SKM-1 (cell line): ENCODE data around the gene FMO4.
"Not testable (repeated sequence)": the region's sequence is repeated elsewhere in the genome, so short reads cannot be mapped to it uniquely, and the experiment has no call there.

Source experiments
- DNase-seq: peaks from one replicate; lab custom pipeline; 2025; ENCODE audit not compliant: unreplicated experiment; lab: John Stamatoyannopoulos, UW

The FMO4 gene

DNA sequence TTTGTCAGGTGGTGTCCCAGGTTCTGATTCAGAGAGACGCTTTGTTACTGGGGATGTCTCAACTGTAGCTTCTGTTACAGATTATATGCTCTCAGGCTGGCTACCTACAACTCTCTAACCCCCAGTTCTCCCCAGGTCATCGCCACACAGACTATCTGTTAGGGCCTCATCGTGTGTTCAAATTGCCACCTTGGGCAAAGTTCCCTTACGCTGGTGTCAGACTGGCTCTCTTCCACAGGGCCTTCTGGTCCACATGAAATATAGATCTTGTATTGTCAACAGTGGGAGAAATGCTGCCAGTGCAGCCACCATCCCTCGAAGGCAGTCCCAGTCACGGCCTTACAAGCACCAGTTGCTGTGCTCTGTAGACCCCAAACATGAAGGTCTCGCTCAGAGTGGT, 15.3 kb downstream of the FMO4 start:
- DNase-seq = no peak

- no peak for DNase-seq
Measured at GRCh38 chr1:171334024-171334640, 20.1 kb downstream of the FMO4 start.

DNA sequence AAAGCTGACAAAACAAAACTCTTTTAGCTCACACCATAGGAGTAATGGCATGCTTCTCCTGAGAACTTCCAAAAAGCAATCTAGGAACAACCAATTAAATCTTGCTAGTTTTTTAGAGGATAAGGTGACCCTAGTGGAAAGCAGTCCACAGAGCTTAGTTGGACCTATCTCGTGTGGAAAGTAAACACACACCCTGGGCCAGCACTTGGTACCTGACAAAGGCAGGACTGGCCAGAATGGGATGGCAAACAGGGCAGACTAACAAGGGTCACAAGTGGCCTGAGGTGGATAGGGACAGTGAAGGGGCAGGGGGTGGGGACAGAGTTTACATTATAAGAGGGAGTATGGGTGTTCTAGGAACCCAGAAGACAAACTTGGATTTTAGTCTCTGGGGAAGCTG, 22.0 kb downstream of the FMO4 start:
- DNase-seq = no peak

DNA sequence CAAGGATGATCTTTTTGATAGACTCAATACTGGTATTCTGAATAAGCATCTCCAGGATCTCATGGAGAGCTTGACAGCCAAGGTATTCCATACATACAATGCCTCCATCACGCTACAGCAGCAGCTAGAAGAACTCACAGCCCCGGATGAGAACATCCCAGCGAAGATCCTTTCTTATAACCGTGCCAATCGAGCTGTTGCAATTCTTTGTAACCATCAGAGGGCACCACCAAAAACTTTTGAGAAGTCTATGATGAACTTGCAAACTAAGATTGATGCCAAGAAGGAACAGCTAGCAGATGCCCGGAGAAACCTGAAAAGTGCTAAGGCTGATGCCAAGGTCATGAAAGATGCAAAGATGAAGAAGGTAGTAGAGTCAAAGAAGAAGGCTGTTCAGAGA, 25.4 kb downstream of the FMO4 start:
- DNase-seq = not testable (repeated sequence)

- DNase-seq = no peak
Measured at GRCh38 chr1:171343727-171344472, 29.9 kb downstream of the FMO4 start.

DNA sequence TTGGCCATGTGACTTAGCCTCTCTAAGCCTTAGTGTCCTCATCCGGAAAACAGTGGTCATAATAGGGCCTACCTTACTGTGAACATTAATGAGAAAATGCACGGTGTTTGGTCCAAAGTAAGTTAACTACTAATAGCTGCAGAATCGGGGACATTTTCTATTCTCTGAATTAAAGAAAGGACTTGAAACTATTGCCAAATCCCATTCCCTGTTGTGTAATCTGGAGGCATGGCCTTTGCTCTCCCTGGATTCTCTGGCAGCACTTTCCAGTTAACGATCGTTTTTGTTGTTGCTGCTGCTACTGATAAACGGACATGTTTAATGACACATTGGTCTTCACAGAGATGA, 30.5 kb downstream of the FMO4 start:
- no peak for DNase-seq

DNA sequence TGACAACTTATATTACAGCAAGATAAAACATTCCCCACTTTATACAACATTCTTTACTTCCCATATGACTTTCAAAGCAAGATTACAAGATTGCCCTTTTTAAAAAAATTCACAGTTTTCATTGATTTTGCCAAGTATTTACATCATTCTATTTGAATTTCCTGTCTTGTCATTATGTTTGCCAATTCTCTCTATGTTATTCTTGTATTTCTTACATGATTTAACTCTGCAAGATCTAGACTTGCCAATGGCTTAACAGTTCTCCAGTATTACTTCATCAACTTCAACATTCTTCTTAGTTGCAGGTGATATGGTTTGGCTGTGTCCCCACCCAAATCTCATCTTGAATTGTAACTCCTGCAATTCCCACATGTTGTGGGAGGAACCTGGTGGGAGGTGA, 31.6 kb downstream of the FMO4 start:
- DNase-seq = no peak

- DNase-seq = no peak
Measured at GRCh38 chr1:171346881-171347280, 32.9 kb downstream of the FMO4 start.

- DNase-seq = no peak
Measured at GRCh38 chr1:171350594-171350993, 36.6 kb downstream of the FMO4 start.

GRCh38 chr1:171351961-171352360, 38.0 kb downstream of the FMO4 start:
- no peak for DNase-seq

GRCh38 chr1:171352554-171352953, 38.6 kb downstream of the FMO4 start:
- DNase-seq = no peak

DNA sequence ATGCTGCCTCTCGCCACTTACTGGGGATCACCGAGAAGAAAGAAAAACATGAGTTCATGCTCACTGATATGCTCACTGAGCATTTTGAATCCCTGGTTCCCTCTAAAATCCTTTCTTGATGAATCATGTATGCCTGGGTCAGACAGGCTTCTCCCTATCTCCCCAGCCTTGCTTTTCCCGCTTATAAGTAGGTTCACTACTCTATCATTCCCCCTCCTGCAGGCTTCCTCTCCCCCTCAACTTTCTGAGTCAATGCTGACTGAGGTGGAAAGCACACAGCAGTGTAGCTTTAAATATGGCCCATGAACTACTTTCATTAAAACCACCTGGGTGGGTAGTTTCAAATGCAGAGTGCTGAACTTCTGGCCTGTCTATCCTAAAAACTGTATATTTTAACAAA, 41.7 kb downstream of the FMO4 start:
- DNase-seq = no peak

- no peak for DNase-seq
Measured at GRCh38 chr1:171357179-171357578, 43.2 kb downstream of the FMO4 start.

DNA sequence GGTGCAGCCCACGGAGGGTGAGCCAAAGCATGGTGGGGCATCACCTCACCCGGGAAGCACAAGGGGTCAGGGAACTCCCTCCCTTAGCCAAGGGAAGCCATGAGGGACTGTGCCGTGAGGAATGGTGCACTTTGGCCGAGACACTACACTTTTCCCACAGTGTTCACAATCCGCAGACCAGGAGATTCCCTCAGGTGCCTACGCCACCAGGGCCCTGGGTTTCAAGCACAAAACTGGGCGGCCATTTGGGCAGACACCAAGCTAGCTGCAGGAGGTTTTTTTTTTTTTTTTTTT, 45.3 kb downstream of the FMO4 start:
- not testable (repeated sequence) for DNase-seq

GRCh38 chr1:171359731-171360527, 45.9 kb downstream of the FMO4 start:
- not testable (repeated sequence) for DNase-seq

GRCh38 chr1:171366085-171366484, 52.1 kb downstream of the FMO4 start:
- peak; percentile 44 for DNase-seq

DNA sequence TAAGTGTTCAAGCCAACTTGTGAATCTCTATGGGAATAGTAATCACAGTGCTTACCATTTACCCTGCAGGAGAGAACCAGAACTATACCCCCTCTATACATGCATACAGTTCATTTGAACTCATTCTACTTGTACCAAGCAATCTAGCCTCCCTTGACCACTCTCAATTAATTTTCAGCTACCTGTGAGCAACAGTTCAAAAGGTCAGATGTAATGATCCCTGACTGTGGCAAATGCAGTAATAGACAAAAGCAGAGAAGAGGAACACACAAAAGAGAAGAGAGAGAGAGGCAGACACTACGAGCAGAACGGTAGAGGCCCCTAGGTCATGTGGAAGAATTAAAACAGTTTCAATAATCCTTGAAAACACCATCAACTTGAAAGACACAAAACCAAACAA, 52.8 kb downstream of the FMO4 start:
- peak; percentile 35 for DNase-seq

DNA sequence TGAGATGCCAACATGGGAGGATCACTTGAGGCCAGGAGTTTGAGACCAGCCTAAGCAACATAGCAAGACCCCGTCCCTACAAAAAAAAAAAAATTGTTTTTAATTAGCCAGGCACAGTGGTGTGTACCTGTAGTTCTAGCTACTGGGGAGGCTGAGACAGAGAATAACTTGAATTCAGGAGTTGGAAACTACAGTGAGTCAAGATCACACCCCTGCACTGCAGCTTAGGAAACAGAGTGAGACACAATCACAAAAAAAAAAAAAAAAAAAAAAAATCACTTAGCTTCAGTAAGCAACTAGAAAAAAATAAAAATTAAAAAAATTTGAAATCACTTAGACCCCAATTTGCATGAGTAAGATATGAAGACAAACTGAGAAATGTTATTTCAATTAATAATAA, 53.5 kb downstream of the FMO4 start:
- no peak for DNase-seq

DNA sequence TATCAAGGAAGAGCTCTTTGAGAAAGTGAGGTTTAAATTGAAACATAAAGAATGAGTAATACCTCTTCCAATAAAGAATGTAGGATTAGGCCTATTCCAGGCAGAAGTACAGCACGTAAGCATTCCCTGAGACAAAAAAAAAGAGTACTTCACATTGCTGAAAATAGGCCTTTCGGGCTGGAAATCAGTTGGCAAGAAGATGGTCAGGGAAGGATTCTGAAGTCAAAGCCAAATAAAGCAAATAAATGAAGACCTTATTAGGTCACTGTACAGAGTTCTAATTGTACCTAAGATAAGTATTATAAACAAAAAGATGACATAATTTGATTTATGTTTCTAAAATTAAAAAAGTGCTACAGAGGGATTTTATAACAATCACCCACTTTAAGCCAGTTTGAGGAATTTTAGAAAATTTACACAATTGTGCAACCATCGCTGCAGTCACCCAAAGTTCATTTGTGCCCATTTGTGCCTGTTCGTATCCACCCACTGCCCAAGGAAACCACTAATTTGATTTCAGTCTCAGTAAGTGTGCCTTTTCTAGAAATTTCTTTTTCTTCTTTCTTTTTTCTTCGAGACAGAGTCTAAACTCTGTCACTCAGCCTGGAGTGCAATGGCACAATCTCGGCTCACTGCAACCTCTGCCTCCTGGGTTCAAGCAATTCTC, 58.6 kb downstream of the FMO4 start:
- no peak for DNase-seq

GRCh38 chr1:171373357-171374122, 59.6 kb downstream of the FMO4 start:
- not testable (repeated sequence) for DNase-seq

- DNase-seq = no peak
Measured at GRCh38 chr1:171379846-171380245, 65.9 kb downstream of the FMO4 start.
